Pons (tissue), 1 donor: Measurements from ENCODE around the gene RFC3.
A peak's percentile ranks its signal among the peaks of the same experiment; 100 is the strongest.
"Not testable (repeated sequence)": the region's sequence is repeated elsewhere in the genome, so short reads cannot be mapped to it uniquely, and the experiment has no call there.

Source experiments
- DNase-seq: peaks from one replicate; pipeline ENCODE4 v3.0.0-alpha.2; 2016; ENCODE audit warnings: low spot score

RFC3 gene

GRCh38 chr13:33817901-33818706 lies at the start of gene RFC3:
TSS of gene RFC3 (plus strand) at chr13:33818149. CDS start at chr13:33818179, 30 bp downstream.
- peak; percentile 88 for DNase-seq

- no peak for DNase-seq
Observed at GRCh38 chr13:33771296-33771695, 46.7 kb upstream of the RFC3 start.

- DNase-seq, result no peak
Observed at GRCh38 chr13:33773790-33774462, 44.0 kb upstream of the RFC3 start.

- DNase-seq, result no peak
Observed at GRCh38 chr13:33775339-33776108, 42.4 kb upstream of the RFC3 start.

- DNase-seq, result no peak
Observed at GRCh38 chr13:33776239-33776881, 41.6 kb upstream of the RFC3 start.

GRCh38 chr13:33782631-33783030 lies 35.3 kb upstream of the RFC3 start:
- no peak for DNase-seq

GRCh38 chr13:33783212-33783611 lies 34.7 kb upstream of the RFC3 start:
- DNase-seq, result not testable (repeated sequence)

- DNase-seq, result no peak
Observed at GRCh38 chr13:33784738-33785137, 33.2 kb upstream of the RFC3 start.

GRCh38 chr13:33785384-33785783 lies 32.6 kb upstream of the RFC3 start:
- no peak for DNase-seq

GRCh38 chr13:33787051-33787591 lies 30.8 kb upstream of the RFC3 start:
- no peak for DNase-seq

GRCh38 chr13:33789066-33789606 lies 28.8 kb upstream of the RFC3 start:
- no peak for DNase-seq

- no peak for DNase-seq
Observed at GRCh38 chr13:33789739-33790138, 28.2 kb upstream of the RFC3 start.

- DNase-seq, result no peak
Observed at GRCh38 chr13:33793726-33794125, 24.2 kb upstream of the RFC3 start.

GRCh38 chr13:33794576-33794975 lies 23.4 kb upstream of the RFC3 start:
- peak; percentile 38 for DNase-seq

- DNase-seq, result no peak
Observed at GRCh38 chr13:33796095-33796494, 21.9 kb upstream of the RFC3 start.

- DNase-seq, result peak; percentile 35
Observed at GRCh38 chr13:33797622-33798021, 20.3 kb upstream of the RFC3 start.

GRCh38 chr13:33798023-33798422 lies 19.9 kb upstream of the RFC3 start:
- no peak for DNase-seq

- peak; percentile 69 for DNase-seq
Observed at GRCh38 chr13:33799950-33800592, 17.9 kb upstream of the RFC3 start.

GRCh38 chr13:33800646-33801186 lies 17.2 kb upstream of the RFC3 start:
- DNase-seq, result no peak

GRCh38 chr13:33806470-33807248 lies 11.3 kb upstream of the RFC3 start:
- DNase-seq, result no peak
